Measurements from ENCODE around the gene SERPINA5. TPM values are rescaled to one million over a fixed set of nuclear protein-coding genes. Genes with fewer than 3 reads are reported as not detected.

SERPINA5 gene
- total RNA-seq, 2 experiments from 2014 or later: not detected

GRCh38 chr14:94562941-94563883 is 18.0 kb upstream of the SERPINA5 start:
- peaks cover 11% of the 10 kb centered on the region for H3K27me3 Mint-ChIP-seq
- DNase-seq (no peak), ATAC-seq (no peak)
- ChIA-PET CTCF (interaction anchor here (2.0 kb wide), 1 partner anchor 14 kb away, joined by 5 read pairs; no protein-coding TSS in a partner anchor), POLR2A (no interaction called here)
- no peak overlapping the region for H3K4me3 Mint-ChIP-seq
- no peaks in the 10 kb centered on the region for H3K4me1 Mint-ChIP-seq (ENCODE audit: low read depth)
- H3K27ac Mint-ChIP-seq: no peak overlapping the region
- no peaks in the 10 kb centered on the region for H3K9me3 Mint-ChIP-seq
- intact Hi-C loops (cut with micrococcal nuclease): no loop called here
- no peak for TF ChIP-seq CTCF (IDR thresholded peaks at IDR 0.05)
- no peaks in the 10 kb centered on the region for H3K36me3 Mint-ChIP-seq (ENCODE audit: low read depth)

- ChIA-PET CTCF (no interaction called here), POLR2A (no interaction called here)
- Mint-ChIP-seq H3K9me3 (no peaks in the 10 kb centered on the region), H3K27ac (no peak overlapping the region), H3K4me3 (no peak overlapping the region), H3K36me3 (ENCODE audit: low read depth) (no peaks in the 10 kb centered on the region), H3K4me1 (ENCODE audit: low read depth) (no peaks in the 10 kb centered on the region), H3K27me3 (peaks cover 5% of the 10 kb centered on the region)
- intact Hi-C loops (cut with micrococcal nuclease): no loop called here
- no peak for ATAC-seq
- DNase-seq: no peak
- TF ChIP-seq CTCF (IDR thresholded peaks at IDR 0.05): no peak
These were observed 16.8 kb upstream of the SERPINA5 start for GRCh38 chr14:94564381-94564780.

GRCh38 chr14:94568186-94568585 is 13.0 kb upstream of the SERPINA5 start:
- ChIA-PET CTCF (no interaction called here), POLR2A (no interaction called here)
- Mint-ChIP-seq H3K4me1 (ENCODE audit: low read depth) (no peaks in the 10 kb centered on the region), H3K27me3 (peaks cover 3% of the 10 kb centered on the region), H3K36me3 (ENCODE audit: low read depth) (no peaks in the 10 kb centered on the region), H3K4me3 (no peak overlapping the region), H3K27ac (no peak overlapping the region), H3K9me3 (no peaks in the 10 kb centered on the region)
- DNase-seq (no peak), ATAC-seq (no peak)
- intact Hi-C loops (cut with micrococcal nuclease): no loop called here
- TF ChIP-seq CTCF (IDR thresholded peaks at IDR 0.05): no peak

GRCh38 chr14:94569381-94570001 is 11.7 kb upstream of the SERPINA5 start:
- CTCF ChIA-PET: no interaction called here

More at GRCh38 chr14:94569381-94570001, 11.7 kb upstream of the SERPINA5 start:
- Mint-ChIP-seq H3K9me3 (no peaks in the 10 kb centered on the region), H3K4me3 (no peak overlapping the region), H3K27me3 (peaks cover 3% of the 10 kb centered on the region), H3K27ac (no peak overlapping the region), H3K36me3 (ENCODE audit: low read depth) (no peaks in the 10 kb centered on the region), H3K4me1 (ENCODE audit: low read depth) (no peaks in the 10 kb centered on the region)
- ATAC-seq (no peak), DNase-seq (no peak)
- no peak for TF ChIP-seq CTCF (IDR thresholded peaks at IDR 0.05)
- intact Hi-C loops (cut with micrococcal nuclease): no loop called here
- POLR2A ChIA-PET: no interaction called here

All from activated CD8-positive, alpha-beta T cell treated with anti-CD3 and anti-CD28 coated beads for 36 hours (primary cell).